ENCODE results near the gene AKAP1. TPM values are rescaled to one million over a fixed set of nuclear protein-coding genes. Genes with fewer than 3 reads are reported as not detected.

The AKAP1 gene
- total and polyA plus RNA-seq, 11 donors = 55.8 to 240 (median 128) TPM

DNA sequence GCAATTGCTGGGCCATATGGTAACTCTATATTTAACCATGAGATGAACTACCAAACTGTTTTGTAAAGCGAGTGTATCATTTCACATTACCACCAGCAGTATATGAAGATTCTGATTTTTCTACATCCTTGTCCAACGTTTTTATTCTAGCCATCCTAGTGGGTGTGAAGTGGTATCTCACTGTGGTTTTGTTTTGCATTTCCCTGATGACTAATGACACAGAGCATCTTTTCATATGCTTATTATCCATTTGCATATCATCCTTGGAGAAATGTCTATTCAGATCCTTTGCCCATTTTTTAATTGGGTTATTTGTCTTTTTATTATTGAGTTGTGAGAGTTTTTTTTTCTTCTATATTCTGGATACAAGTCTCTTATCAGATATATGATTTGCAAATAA is 83.6 kb downstream of the AKAP1 start:
- Histone ChIP-seq H3K27ac (no peak overlapping the region), H3K4me3 (no peak overlapping the region), H3K36me3 (no peaks in the 10 kb centered on the region), H3K9me3 (no peaks in the 10 kb centered on the region), H3K4me1 (no peaks in the 10 kb centered on the region), H3K27me3 (peaks cover 0 to 7% (median 0%) of the 10 kb centered on the region in 9 donors)
- intact Hi-C loops (cut with DNase I) = no loop called here
- ATAC-seq (no peak), DNase-seq (no peak)
- WGBS, 4 donors = 55 to 74% (median 58%) methylated on average over 2 of the region's 2 CpGs
- TF ChIP-seq, protein P1, sequence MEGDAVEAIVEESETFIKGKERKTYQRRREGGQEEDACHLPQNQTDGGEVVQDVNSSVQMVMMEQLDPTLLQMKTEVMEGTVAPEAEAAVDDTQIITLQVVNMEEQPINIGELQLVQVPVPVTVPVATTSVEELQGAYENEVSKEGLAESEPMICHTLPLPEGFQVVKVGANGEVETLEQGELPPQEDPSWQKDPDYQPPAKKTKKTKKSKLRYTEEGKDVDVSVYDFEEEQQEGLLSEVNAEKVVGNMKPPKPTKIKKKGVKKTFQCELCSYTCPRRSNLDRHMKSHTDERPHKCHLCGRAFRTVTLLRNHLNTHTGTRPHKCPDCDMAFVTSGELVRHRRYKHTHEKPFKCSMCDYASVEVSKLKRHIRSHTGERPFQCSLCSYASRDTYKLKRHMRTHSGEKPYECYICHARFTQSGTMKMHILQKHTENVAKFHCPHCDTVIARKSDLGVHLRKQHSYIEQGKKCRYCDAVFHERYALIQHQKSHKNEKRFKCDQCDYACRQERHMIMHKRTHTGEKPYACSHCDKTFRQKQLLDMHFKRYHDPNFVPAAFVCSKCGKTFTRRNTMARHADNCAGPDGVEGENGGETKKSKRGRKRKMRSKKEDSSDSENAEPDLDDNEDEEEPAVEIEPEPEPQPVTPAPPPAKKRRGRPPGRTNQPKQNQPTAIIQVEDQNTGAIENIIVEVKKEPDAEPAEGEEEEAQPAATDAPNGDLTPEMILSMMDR (IDR thresholded peaks at IDR 0.05) = no peak
- TF ChIP-seq POLR2A (IDR thresholded peaks at IDR 0.05) = no peak

DNA sequence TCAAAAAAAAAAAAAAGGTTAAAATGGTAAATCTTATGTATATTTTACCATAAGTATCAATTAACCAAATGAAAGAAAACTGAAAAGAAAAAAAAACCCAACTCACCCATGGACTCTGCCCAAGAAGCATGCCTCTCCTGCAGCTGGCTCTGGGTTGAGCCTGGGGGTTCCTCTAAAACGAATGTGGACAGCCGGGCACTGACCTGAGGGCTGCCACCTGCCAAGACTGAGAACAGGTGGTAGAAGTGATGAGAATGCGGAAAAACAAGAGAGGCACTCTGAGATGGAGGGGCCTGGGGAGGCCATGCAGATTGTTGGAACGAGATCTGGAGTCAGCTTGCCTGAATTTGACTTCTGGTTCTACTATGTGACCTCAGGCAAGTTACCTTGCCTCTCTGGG is 85.8 kb downstream of the AKAP1 start:
- intact Hi-C loops (cut with DNase I) = no loop called here
- 57 to 79% (median 74%) methylated on average over 4 of the region's 4 CpGs for WGBS, 4 donors
- Histone ChIP-seq H3K9me3 (no peaks in the 10 kb centered on the region), H3K27ac (no peak overlapping the region), H3K4me3 (no peak overlapping the region), H3K4me1 (no peaks in the 10 kb centered on the region), H3K36me3 (no peaks in the 10 kb centered on the region), H3K27me3 (peaks cover 0 to 7% (median 0%) of the 10 kb centered on the region in 9 donors)
- DNase-seq (no peak), ATAC-seq (no peak)
- TF ChIP-seq, protein P1 (IDR thresholded peaks at IDR 0.05) = no peak
- TF ChIP-seq POLR2A (IDR thresholded peaks at IDR 0.05) = no peak

Other genes with a start within 250 kb of the AKAP1 start
- gene TRIM25, start 171.2 kb upstream of the AKAP1 start, total RNA-seq = 10 to 100 TPM; 12.8 to 55.9 (median 18.8) TPM
- 1 to 10 TPM; 9.2 to 10.0 TPM for gene TRIM25, start 171.2 kb upstream of the AKAP1 start, polyA plus RNA-seq
- 10 to 100 TPM in 1 of 9 donors, 1 to 10 TPM in 8; 6.5 to 11.3 (median 7.8) TPM for gene COIL, start 124.2 kb upstream of the AKAP1 start, total RNA-seq
- 1 to 10 TPM; 5.7 to 6.9 TPM for gene COIL, start 124.2 kb upstream of the AKAP1 start, polyA plus RNA-seq
- 100 to 1,000 TPM in 1 of 9 donors, 10 to 100 TPM in 8; 39.8 to 162 (median 58.0) TPM for gene SCPEP1, start 107.1 kb upstream of the AKAP1 start, total RNA-seq
- 10 to 100 TPM; 31.9 to 99.7 TPM for gene SCPEP1, start 107.1 kb upstream of the AKAP1 start, polyA plus RNA-seq
- 100 to 1,000 TPM in 6 of 9 donors, 10 to 100 TPM in 3; 43.2 to 120 (median 104) TPM for gene MSI2, start 171.3 kb downstream of the AKAP1 start, total RNA-seq
- 10 to 100 TPM; 35.9 to 51.5 TPM for gene MSI2, start 171.3 kb downstream of the AKAP1 start, polyA plus RNA-seq